Measurements from ENCODE around the gene STX2.
A peak's percentile ranks its signal among the peaks of the same experiment; 100 is the strongest.
"Not testable (repeated sequence)": the region's sequence is repeated elsewhere in the genome, so short reads cannot be mapped to it uniquely, and the experiment has no call there.

STX2 gene

DNA sequence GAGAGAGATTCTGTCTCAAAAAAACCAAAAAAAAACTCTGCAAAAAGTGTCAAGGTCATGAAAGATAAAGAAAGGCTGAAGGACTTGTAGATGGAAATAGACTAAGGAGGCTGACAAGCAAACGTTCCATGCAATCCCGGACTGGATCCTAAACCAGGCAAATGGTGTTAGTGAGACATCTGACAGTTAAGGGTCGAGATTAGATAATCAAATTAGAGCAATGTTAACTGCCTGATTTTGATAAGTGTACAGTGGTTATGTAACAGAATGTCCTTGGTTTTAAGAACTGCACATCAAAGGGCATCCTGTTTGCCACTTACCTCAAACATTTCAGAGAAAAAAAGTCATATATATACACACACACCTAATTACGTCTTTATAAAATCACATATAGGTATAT, 29.4 kb upstream of the STX2 start:
- DNase-seq: no peak

- no peak for DNase-seq
These were observed 24.2 kb upstream of the STX2 start for GRCh38 chr12:130863298-130863697.

- DNase-seq: not testable (repeated sequence)
These were observed 23.7 kb upstream of the STX2 start for GRCh38 chr12:130862771-130863170.

DNA sequence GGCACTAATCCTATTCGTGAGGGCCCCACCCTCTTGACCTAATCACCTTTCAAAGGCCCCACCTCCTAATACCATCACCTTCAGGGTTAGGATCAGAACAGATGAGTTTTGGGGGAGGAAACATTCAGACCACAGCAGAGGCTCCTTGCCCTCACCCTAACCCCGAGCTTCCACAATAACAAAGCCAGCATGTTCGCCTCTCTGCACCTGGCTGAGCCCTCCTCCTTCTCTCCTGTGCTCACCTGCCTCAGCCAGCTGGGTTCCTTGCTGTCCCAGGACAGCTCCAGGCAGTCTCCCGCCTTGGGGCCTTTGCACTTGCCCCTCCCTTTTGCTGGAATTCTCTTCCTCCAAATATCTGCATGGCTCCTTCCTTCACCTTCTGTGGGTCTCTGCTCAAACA, 23.1 kb upstream of the STX2 start:
- no peak for DNase-seq

- no peak for DNase-seq
These were observed 21.3 kb upstream of the STX2 start for GRCh38 chr12:130860311-130860710.

GRCh38 chr12:130859161-130859560, 20.1 kb upstream of the STX2 start:
- DNase-seq: no peak

GRCh38 chr12:130858084-130858483, 19.0 kb upstream of the STX2 start:
- no peak for DNase-seq

DNA sequence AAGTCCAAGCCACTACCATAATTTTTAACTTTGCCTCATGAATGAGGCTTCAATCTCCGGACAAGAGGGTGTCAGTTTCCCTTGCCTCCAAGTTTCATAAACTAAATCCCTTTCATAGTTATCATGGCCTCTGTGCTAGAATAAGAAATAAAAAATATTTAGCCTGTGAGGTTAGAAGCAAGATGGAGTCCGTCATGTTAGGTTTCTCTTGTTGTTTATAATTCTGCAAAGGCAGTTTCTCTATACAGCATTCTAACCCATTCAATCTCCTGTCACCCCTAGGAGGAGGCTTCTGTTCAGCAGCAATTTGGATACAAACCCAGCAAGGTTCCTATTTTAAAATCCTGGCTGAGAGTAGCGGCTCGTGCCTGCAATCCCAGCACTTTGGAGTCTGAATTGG, 17.0 kb upstream of the STX2 start:
- DNase-seq: no peak

DNA sequence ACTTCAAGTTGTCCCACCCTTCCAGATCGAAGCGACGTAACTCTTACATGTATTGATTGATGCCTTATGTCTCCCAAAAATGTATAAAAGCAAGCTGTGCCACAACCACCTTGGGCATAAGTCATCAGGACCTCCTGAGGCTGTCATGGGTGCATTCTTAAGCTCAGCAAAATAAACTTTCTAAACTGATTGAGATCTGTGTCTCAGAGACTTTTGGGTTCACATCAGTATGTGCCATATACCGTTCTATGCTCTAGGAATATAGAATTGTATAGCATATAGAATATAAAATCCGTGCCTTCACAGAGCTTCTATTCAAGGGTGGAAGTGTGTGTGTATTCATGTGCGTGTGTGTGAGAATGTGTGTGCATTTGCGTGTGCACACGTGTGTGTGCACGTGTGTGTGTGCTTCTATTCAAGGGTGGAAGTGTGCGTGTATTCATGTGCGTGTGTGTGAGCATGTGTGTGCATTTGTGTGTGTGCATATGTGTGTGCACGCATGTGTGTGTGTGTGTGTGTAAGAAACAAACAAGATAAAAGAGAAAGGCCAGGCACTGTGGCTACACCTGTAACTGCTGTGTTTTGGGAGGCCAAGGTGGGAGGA, 11.5 kb upstream of the STX2 start:
- no peak for DNase-seq

- DNase-seq: no peak
These were observed 10.7 kb upstream of the STX2 start for GRCh38 chr12:130849561-130850417.

- DNase-seq: not testable (repeated sequence)
These were observed 9.8 kb upstream of the STX2 start for GRCh38 chr12:130848785-130849305.

DNA sequence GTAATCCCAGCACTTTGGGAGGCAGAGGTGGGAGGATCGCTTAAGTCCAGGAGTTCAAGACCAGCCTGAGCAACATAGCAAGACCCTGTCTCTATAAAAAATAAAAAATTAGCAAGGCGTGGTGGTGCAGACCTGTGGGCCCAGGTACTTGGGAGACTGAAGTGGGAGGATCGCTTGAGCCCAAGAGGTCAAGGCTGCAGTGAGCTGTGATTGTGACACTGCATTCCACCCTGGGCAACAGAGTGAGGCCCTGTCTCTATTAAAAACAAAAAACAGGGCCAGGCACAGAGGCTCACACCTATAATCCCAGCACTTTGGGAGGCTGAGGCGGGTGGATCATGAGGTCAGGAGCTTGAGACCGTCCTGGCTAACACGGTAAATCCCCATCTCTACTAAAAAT, 9.1 kb upstream of the STX2 start:
- DNase-seq: not testable (repeated sequence)

GRCh38 chr12:130847112-130847511, 8.1 kb upstream of the STX2 start:
- peak; percentile 63 to 71 (median 64) for DNase-seq

GRCh38 chr12:130846369-130846768, 7.3 kb upstream of the STX2 start:
- DNase-seq: no peak

GRCh38 chr12:130839770-130840404, 837 bp upstream of the STX2 start:
- no peak for DNase-seq

DNA sequence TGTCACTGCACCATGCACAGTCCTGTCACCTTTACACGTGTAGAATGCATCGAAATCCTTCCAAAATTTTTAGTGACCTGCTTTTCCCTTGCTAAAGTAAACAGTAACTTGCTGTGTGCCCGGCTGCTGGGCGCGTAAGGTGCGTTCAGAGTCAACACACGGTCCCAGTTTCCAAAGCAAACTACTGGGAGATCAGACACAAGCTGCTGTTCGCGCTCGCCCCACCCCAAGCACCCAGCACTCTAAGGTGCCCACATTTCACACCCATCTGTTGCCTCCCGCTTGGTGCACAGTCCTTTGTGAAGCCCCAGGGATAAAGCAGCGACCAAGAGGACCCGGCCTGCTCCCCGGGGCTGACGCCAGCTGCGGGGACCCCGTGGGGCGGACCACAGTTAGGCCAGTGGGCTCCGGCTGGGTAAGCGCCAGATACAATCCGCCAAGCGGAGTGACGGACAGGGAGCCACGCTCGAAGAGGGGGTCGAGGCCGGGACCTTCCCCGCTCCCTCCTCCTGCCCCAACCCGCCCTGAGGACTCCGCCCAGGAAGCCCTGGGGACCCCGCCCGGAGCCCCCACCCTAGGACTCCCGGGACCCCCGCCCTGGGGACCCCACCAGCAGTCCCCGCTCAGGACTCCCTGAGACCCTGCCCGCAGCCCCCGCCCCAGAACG, 633 bp downstream of the STX2 start:
- DNase-seq: peak in 2 of 3 donors; percentile 14 to 27

- no peak for DNase-seq
These were observed 3.6 kb downstream of the STX2 start for GRCh38 chr12:130835436-130835835.

DNA sequence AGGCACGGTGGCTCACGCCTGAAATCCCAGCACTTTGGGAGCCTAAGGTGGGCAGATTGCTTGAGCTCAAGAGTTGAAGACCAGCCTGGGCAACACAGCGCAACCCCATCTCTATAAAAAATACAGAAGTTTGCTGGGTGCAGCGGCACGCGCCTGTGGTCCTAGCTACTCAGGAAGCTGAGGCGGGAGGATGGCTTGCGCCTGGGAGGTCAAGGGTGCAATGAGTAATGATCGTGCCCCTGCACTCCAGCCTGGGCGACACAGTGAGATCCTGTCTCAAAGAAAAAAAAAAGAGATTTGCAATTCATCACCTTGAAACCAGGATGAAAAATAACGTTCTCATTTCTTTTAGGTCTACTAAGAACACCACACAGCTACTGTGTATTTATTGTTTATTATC, 4.0 kb downstream of the STX2 start:
- DNase-seq: peak; percentile 55 to 65 (median 58)

DNA sequence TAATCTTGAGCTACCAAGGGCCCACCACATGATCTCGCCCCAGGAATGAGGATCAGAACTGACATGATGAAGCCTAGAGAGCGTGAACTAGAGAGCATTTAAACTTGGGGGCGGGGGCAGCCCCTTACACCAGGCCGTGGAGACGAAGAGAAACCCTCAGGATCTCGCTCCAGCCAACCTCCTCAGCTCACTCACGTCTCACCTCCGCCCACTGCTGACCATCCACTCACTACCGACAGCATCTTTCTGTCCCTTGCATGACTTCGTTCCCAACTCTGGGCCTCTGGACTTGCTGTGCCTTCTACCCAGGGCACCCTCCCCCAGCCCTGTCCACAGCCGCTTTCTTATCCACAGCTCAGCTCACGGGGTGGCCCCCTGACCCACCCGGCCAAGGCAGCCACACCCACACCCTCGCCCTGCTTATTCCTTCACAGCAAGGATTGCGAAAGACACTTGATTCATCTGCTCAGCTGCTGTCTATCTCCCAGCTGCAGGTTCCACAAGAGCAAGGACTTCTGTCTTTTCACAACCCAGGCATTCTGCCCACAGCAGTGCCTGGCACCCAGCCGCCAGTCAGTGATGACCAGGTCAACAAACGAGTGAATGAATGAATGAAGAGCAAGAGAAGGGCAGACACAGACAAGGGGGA, 6.4 kb downstream of the STX2 start:
- DNase-seq: peak; percentile 79 to 82 (median 80)

GRCh38 chr12:130831876-130832405, 7.1 kb downstream of the STX2 start:
- no peak for DNase-seq

DNA sequence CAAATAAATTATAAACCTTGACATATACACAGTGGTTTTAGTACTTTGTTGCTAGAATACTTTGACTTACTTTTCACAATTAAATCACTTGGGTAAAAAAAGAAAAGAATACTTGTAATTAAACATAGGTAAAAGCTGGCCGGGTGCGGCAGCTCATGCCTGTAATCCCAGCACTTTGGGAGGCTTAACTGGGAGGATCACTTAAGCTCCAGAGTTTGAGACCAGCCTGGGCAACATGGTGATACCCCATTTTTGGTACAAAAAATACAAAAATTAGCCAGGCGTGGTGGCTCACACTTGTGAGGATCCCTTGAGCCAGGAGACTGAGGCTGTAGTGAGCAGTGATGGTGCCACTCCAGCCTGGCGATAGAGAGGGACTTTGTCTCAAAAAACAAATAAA, 7.8 kb downstream of the STX2 start:
- DNase-seq: no peak

GRCh38 chr12:130830246-130830551, 8.9 kb downstream of the STX2 start:
- DNase-seq: no peak
